ENCODE measurements around the gene MAD2L1BP. TPM values are rescaled to one million over a fixed set of nuclear protein-coding genes. Genes with fewer than 3 reads are reported as not detected.

The MAD2L1BP gene
- total RNA-seq, 1 donor from 2014 or later, result 33.3 TPM

GRCh38 chr6:43666196-43666920 lies 30.7 kb downstream of the MAD2L1BP start:
- peaks cover 35% of the 10 kb centered on the region for H3K4me1 Mint-ChIP-seq (ENCODE audit: unreplicated experiment)
- DNase-seq (ENCODE audit: extremely low spot score, unreplicated experiment), result no peak
- no peak for TF ChIP-seq CTCF (conservative IDR thresholded peaks at IDR 0.05)
- peaks cover 3% of the 10 kb centered on the region for H3K36me3 Mint-ChIP-seq
- H3K4me3 Mint-ChIP-seq, result no peak overlapping the region
- no peaks in the 10 kb centered on the region for H3K27me3 Mint-ChIP-seq
- no peaks in the 10 kb centered on the region for H3K9me3 Mint-ChIP-seq
- no peak overlapping the region for H3K27ac Mint-ChIP-seq

GRCh38 chr6:43667245-43668150 lies 31.9 kb downstream of the MAD2L1BP start:
- Mint-ChIP-seq H3K27me3 (no peaks in the 10 kb centered on the region), H3K36me3 (peaks cover 3% of the 10 kb centered on the region), H3K27ac (peak overlapping the region; percentile 82), H3K4me3 (peak overlapping the region; percentile 75), H3K9me3 (no peaks in the 10 kb centered on the region), H3K4me1 (ENCODE audit: unreplicated experiment) (peaks cover 35% of the 10 kb centered on the region)
- TF ChIP-seq CTCF (conservative IDR thresholded peaks at IDR 0.05), result peak; percentile 96
- peak; percentile 92 for DNase-seq (ENCODE audit: extremely low spot score, unreplicated experiment)

- peaks cover 3% of the 10 kb centered on the region for H3K36me3 Mint-ChIP-seq
- H3K27me3 Mint-ChIP-seq, result no peaks in the 10 kb centered on the region
- H3K4me1 Mint-ChIP-seq (ENCODE audit: unreplicated experiment), result peaks cover 35% of the 10 kb centered on the region
- peak overlapping the region; percentile 57 for H3K4me3 Mint-ChIP-seq
- no peak for DNase-seq (ENCODE audit: extremely low spot score, unreplicated experiment)
- peak; percentile 59 for TF ChIP-seq CTCF (conservative IDR thresholded peaks at IDR 0.05)
- peak overlapping the region; percentile 82 for H3K27ac Mint-ChIP-seq
- H3K9me3 Mint-ChIP-seq, result no peaks in the 10 kb centered on the region
These were observed 32.8 kb downstream of the MAD2L1BP start for GRCh38 chr6:43668151-43669028.

GRCh38 chr6:43669050-43669921 lies 33.6 kb downstream of the MAD2L1BP start:
- no peaks in the 10 kb centered on the region for H3K9me3 Mint-ChIP-seq
- no peak overlapping the region for H3K4me3 Mint-ChIP-seq

More at GRCh38 chr6:43669050-43669921, 33.6 kb downstream of the MAD2L1BP start:
- peaks cover 3% of the 10 kb centered on the region for H3K36me3 Mint-ChIP-seq
- H3K27ac Mint-ChIP-seq, result peak overlapping the region; percentile 92
- DNase-seq (ENCODE audit: extremely low spot score, unreplicated experiment), result no peak
- H3K27me3 Mint-ChIP-seq, result no peaks in the 10 kb centered on the region
- TF ChIP-seq CTCF (conservative IDR thresholded peaks at IDR 0.05), result no peak
- peaks cover 35% of the 10 kb centered on the region for H3K4me1 Mint-ChIP-seq (ENCODE audit: unreplicated experiment)
